Fibroblast of upper back skin (primary cell): ENCODE data around the gene HNRNPK.

Experiments
- DNase-seq: peaks from one replicate; pipeline ENCODE4 v3.0.0-alpha.2; 2013

The HNRNPK gene

DNA sequence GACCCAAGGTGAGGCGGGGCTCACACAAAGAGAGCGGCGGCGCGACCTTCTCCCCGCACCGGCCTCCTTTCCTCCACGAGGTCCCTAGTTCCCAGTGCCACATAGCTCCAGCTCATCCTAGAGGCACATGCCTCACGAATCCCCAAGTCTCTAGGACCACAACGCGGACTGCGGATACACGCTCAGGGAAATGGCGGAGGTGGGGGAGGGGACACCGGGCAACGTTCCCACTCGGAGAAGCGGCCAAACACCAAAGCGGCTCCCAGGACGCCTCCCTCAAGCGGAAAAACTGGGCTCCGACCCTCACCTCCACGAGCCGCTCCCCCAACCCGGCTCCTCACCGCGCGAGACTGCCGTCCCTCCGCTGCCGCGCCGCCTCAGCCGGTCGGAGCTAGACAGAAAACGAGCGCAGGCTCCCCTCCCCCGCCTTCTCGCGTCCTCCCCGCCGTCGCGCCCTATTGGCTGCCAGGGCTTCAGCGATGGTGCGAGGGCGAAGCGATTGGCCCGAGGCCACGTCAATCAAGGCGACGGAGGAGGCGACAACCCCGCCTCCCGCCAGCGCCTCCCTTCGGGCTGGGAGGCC is at the start of gene HNRNPK:
Gene HNRNPK (minus strand): TSS at position 404 of the 583 bp plus-strand sequence. CDS start 1,963 bp downstream, outside the sequence.
- peak; percentile 98 for DNase-seq

DNA sequence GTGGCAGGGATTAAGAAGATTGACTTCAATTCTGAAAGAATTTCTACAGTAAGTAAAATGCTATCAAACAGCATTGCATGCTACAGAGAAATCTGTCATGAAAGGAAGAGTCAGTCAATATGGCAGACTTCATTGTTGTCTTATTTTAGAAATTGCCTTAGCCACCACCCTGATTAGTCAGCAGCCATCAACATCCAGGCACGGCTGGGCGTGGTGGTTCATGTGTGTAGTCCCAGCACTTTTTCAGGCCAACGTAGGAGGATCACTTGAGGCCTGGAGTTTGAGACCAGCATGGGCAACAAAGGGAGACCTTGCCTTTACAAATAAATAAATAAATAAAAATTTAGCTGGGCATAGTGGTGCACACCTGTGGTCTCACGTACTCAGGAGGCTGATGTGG is 47.2 kb upstream of the HNRNPK start:
- no peak for DNase-seq

DNA sequence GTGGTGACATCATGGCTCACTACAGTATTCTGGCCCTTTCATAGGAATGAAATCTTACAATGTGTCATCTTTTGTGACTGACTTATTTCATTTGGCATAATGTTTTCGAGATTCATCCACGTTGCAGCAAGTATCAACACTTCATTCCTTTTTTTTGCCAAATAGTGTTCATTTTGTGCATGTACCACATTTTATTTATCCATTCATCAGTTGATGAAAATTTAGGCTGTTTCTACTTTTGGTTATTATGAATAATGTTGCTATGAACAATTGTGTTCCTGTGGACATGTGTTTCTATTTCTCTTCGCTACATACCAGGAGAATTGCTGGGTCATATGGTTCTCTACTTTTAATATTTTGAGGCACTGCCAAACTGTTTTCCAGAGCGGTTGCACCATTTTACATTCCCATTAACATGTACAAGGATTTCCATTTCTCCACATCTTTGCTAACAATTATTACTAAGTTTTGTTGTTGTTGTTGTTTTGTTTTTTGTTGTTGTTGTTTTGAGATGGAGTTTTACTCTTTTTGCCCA is 44.1 kb upstream of the HNRNPK start:
- no peak for DNase-seq

DNA sequence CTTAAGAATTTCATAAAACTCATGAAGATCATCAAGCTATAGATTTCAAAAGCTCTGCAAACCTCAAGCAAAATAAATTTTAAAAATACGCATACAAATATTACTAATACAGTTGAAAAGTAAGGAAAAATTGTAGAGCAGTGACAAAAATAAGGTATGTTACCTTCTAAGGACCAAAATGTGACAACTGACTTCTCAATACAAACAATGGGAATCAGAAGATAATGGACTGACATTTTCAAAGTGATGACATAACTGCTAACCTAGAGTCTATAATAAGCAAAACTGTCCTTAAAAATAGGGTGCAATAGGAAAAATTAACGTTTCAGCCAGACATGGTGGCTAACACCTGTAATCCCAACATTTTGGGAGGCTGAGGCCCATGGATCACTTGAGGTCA is 27.6 kb upstream of the HNRNPK start:
- DNase-seq: no peak

DNA sequence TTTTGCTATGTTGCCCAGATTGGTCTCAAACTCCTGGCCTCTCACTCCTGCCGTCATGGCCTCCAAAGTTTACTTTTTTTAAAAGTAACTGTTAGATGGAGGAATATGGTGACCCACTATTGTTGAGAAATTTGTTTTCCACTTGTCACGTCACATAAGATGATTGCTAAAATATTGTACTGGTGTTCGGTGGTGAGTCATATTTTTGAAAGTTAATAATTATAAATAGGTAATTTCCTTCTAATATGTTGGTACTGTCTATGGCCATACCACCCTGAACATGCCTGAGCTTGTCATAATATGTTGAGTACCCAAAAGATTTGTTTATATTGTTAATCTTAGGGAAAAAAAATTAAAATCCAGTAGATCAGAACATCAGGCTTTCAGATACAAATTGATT is 23.2 kb upstream of the HNRNPK start:
- no peak for DNase-seq

DNA sequence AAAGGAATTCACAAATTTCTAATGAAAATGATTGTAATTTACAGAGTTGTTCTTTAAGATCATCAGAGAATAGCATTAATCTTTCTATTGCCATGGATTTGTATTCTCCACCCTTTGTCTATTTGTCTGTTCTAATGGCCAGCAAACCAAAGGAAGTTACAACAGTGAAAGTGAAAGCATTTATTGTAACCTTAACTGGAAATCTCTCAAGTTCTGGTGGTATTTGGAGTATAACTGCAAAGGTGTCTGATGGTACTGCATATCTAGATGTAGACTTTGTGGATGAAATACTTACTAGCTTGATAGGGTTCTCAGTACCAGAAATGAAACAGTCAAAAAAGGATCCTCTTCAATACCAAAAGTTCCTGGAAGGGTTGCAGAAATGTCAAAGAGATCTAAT is 22.3 kb upstream of the HNRNPK start:
- DNase-seq: no peak

DNA sequence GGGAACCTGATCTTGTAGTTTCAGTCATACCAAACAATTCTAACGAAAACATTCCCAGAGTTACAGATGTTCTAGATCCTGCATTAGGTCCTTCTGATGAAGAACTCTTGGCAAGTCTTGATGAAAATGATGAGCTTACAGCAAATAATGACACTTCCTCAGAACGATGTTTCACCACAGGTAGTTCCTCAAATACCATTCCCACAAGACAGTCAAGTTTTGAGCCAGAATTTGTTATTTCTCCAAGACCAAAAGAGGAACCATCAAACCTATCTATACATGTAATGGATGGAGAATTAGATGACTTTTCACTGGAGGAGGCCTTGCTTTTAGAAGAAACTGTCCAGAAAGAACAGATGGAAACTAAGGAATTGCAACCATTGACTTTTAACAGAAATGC is 21.6 kb upstream of the HNRNPK start:
- no peak for DNase-seq

DNA sequence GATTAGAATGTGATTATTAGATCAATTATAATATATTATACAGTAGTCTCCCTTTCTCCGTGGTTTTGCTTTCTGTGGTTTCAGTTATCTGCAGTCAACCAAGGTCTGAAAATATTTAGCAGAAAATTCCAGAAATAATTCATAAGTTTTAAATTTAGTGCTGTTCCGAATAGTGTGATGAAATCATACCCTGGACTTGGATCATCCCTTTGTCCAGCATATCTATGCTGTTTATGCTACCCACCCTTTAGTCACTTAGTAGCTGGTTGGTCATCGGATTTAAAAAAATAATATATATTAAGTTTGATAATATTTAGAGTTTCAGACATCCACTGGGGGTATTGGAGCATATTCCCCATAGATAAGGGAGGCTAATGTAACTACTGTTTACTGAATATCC is 20.2 kb upstream of the HNRNPK start:
- peak; percentile 77 for DNase-seq

DNA sequence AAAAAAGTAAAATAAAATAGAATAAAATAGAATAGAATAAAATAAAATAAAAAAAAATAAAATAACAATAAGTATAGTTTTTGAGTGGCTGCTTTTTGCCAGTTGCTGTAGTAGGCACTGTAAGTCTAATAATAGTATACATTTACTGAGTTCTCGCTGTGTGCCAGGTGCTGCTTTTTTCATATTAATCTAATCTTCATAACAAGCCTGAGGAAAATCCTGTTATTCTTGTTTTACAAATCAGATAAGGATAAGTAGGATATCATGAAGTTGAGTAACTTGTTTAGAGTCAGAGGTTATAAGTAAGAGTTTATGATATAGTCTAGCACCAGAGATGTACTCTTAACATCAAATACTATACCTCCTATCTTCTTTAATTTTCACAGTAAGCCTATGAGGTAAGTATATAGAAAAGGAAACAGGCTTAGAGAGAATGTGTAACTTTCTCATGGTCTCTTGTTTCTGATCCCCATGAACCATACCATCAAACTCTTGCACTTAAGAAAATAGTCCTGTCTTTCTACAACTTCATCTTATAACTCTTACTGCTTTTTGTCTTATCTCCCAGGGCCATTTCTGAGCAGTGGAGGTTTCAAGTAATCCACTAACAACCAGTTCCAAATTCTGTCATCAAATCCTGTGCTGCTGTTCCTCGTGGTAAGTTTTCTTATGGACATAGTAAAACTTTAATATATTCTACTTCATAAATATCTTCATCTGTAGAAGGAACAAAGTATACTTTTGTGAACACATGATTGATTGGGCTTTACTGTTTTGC is 19.3 kb upstream of the HNRNPK start:
- no peak for DNase-seq

DNA sequence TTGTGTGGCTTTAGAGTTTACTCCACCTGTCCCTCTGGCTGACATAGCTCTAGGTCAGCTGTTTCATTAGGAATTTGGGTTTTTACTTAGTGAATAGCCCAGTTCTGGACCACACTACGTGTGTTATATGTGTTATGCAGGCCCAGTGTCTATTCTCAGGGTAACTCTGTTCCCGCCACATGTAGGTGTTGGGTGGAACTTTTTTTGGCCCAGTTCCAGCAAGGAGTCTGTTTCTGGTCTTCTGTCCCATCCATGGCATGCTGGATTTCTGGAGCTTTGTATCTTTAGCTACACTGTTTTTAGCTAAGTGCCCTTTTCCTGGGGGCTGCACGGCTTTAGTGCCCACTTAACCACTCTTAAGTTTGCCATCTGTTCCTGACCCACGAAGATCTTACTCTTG is 16.1 kb upstream of the HNRNPK start:
- no peak for DNase-seq

DNA sequence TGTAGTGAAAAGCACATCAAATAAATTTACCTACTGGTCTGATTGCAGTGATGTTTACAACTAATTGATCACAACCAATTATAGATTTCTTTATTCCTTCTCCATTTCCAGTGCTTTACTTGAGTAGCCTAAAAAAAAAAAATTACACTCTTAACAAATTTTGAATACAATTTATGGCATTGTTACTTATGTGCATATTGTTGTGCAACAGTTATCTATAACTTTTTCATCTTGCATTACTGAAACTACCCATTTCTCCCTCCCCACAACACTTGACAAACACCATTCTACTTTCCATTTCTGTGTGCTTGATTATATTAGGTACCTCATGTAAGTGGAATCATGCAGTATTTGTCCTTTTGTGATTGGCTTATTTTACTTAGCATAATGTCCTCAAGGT is 12.9 kb upstream of the HNRNPK start:
- DNase-seq: no peak

DNA sequence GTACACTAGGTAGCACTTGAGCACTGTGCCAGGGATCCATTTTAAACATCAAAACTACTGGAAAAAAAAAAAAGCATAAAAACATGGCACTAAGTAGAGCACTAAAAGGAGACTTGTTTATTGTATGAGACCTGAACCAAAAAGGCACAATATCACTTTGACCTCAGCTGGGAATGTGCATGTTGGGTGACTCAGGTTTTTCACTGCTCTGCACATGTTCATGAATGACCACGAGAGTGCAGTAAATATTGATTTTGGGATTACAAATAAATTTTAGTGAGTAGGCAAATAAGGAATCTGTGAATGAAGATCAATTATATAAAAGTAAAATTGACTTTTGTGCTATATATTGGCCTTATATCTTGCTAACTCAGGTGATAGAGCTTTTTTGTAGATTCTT is 12.4 kb upstream of the HNRNPK start:
- no peak for DNase-seq

DNA sequence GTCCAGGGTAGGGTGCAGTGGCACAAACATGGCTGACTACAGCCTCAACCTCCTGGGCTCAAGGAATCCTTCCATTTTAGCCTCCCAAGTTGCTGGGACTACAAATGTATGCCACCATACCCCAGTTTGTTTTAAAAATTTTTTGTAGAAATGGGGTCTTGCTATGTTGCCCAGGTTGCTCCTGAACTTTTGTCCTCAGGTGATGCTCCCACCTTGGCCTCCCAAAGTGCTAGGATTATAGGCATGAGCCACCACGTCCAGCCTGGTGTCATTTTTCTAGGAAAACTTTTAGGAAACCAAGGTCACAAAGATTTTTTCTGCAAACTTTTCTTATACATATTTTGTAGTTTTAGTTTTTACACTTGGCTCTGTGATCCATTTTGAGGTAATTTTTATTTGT is 11.3 kb upstream of the HNRNPK start:
- DNase-seq: no peak

DNA sequence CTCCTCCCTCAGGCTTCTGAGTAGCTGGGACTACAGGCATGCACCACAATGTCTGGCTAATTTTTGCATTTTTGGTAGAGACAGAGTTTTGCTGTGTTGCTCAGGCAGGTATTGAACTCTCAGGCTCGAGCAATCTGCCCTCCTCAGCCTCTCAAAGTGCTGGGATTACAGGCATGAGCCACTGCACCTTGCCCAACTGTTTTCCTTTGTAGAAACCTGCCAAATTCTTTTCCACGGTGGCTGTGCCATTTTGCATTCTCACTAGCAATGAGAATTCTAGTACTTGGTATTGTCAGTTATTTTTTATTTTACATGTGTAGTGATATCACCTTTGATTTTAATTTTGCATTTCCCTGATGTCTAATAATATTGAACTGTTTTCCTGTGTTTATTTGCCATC is 8.4 kb upstream of the HNRNPK start:
- no peak for DNase-seq

DNA sequence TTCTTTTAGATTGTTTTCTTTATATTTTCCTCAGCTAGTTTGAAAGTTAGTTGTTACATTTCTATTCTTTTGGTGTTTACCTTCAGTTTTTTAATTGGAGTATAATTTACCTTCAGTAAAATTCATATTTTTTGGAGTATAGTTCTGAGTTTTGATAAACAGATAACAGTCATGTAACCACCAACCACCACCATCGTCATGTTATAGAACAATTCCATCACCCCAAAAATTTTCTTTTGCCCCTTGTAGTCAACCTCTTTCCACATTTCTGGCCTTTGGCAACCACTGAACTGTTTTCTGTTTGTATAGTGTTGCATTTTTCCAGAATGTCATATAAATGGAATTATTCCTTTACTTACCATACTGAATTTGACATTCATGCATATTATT is 7.4 kb upstream of the HNRNPK start:
- no peak for DNase-seq

DNA sequence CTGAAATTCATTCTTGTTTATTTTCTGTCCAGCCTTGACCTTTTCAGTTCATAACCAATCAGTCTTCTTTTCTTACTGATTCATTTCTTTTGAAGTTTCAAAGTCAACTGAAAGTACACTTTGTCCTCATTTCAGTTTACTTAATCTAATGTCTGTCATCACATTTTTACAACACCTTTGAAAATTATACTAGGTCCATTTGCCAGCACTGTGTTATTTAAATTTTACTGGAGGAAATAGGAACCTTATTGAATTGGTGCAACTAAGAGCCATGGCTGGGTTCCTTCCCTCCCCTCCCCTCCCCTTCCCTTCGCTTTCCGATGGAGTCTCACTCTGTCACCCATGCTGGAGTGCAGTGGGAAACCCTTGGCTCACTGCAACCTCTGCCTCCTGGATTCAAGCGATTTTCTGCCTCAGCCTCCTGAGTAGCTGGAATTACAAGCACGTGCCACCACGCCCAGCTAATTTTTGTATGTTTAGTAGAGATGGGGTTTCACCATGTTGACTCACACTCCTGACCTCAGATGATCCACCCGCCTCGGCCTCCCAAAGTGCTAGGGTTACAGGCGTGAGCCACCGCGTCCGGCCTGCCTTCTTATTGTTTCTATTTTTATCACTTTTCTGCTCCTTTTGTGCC is 6.9 kb upstream of the HNRNPK start:
- no peak for DNase-seq

DNA sequence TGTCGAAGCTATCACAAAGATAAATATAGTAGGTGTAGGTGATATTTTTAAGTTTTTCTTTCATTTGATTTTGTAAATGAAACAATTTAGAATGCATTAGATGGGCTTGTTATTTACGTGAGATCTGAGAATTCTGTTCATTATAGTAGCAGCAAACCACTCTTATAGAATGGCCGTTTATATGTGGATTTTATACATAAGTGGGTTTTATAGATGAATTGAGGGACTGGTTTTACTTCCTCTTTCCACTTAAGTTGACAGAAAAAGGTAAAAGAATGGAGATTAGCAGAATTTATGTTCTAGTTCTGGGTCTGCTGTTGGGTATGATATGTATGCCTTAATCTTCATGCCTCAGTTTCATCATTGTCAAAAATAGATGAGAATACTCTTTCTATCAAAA is 6.2 kb upstream of the HNRNPK start:
- DNase-seq: no peak

DNA sequence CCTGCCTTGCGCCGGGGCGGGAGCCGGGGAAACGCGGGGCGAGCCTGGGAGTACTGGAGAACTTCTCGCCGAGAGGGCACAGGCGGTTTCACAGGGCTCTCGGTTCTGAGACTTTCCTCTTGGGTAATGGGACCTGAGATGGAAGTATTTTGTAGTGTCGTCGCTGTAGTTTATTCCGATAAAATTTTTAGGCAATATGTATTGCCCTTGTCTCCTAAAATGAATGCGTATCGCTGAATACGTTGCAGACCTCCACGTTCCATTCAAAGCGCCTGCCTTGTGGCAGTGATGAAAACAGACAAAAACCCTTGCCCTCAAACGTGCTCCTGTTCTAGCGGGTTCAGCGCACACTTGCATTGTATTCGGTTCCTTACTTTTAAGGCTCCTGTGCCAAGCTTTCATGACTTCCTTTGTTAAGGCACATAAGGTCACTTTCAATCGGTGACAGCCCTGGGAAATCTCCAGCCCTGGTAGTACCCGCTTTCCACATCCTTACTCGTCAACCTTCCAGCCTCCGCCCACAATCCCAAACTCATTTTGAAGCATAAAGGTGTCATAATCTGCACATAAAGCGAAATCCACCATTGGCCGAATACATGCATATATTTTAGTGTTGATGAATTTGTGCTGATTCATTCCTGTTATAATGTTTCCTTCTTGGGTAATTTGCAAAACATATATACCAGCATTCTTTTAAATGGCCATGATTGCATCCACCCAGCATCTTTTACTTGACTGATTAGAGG is 1.3 kb upstream of the HNRNPK start:
- DNase-seq: peak; percentile 29

DNA sequence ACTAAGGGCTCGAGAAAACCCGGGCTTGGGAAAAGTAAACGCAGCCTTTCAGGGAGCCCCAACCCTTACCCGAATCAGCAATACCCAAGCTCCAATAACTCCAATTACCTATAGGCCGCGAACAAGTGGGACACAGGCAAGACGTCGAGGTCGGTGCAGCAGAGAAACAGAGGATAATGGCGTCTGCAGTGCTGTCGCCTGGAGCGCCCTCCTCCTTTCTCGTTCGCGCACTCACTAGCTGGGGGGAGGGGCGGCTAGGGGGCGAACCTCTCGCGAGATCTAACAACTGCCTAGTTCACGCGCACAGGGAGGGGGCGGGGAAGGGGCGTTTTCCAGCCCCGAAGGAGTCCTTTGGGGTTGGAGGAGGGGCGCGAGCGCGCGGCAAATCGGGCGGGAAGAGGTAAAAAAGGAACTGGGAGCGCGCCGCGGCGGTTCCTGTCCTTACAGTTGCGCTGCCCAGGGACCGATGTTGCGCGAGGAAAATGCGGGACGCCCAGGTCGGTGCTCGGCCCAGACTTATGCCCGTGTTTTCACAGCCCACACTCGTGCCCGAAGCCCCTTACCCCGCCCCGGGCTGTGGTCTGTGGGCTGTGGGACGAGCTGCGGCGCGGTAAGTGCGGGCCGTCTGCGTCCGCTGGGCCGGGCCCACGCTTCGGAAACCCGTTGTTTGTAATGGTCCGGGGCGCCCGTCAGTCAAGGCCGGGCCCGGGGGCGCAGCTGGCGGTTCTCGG is 545 bp upstream of the HNRNPK start, which contains the start of gene RMI1:
Gene RMI1 (plus strand): TSS at position 411 of the 731 bp plus-strand sequence. CDS start 20,182 bp downstream, outside the sequence.
- DNase-seq: peak; percentile 99

DNA sequence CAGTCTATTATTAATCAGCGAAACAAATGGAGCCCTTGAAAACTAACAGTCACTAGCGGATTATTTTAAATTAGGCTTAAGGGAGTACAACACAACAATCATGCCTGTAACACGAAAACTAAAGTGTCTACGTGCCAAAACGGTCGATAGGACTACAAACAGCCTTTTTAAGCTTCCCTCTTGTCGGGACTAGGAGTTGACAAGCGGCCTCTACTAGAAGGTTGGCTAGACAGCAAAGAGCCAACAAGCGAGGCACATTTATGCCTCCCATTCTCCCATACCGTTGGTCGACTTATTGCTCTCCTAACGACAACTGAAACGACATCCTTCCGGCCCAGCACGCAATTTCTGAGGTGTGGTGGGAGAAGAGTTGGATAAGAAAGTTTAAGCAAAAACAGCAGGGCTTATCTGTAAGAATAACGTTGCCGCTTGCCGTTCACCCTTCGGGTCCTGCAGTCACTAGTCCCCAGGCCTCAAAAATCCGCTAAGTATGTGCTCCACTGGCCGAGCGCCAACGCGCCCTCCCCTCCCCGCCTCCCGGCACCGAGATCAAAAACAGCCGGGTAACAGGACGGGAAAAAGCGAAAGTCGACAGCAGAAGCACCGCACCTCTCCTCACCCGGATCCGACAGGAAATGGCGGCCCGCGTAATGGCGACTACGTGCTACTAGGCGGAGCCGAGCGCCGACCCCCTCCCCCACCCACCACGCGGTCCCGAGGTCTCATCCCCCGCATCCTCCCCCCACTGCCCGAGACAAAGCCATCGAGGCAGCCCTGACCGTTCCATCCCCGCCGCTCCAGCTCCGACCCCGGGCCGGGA is 813 bp downstream of the HNRNPK start:
- peak; percentile 86 for DNase-seq

DNA sequence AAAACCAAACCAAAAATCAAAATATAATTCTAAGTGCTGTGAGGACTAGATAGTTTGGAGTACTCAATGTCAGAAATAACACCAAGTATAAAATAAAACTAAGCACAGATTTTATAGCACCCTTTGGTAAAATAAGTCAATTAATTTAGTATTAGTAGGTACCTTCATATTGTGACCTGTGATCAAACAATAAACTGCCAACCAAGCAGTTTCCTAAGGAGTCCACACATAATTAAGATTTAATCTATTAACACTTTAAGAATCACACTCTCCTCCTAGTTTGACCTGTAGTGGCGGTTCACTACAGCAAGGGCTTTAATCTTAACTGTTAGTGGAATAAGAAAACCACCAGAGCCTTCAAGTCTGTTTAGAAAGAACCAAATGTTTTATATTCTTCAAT is 2.8 kb downstream of the HNRNPK start:
- DNase-seq: no peak

DNA sequence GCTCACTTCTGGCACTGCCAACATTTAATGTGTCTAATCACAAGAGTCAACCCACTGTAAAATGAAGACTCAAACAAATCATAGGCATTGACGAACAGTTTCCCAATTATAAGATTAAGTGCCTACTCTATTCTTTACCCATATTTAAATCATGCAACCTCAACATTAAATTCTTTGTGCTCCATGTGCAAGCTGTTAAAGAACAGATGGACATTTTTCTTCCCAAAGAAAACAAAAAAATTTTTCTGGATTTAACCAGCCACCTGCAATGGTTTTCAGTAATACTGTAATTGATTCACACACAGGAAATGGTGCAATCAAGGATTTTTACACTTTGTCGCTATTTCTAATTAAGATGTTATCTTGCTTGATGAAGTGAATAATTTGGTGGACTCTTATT is 3.6 kb downstream of the HNRNPK start:
- DNase-seq: no peak
